Glutamatergic neuron (in vitro differentiated cells): ENCODE data around the gene AGR2. TPM values are rescaled to one million over a fixed set of nuclear protein-coding genes. Genes with fewer than 3 reads are reported as not detected.

ENCODE experiments used
- DNase-seq: peaks from one replicate; pipeline ENCODE4 v3.0.0; 2022
- H3K27ac Mint-ChIP-seq: one replicate; pipeline ENCODE4 v1.8.0; 2020; ENCODE audit warnings: mild to moderate bottlenecking, mixed read lengths, inconsistent platforms; ENCODE audit not compliant: unreplicated experiment
- H3K27me3 Mint-ChIP-seq: one replicate; pipeline ENCODE4 v1.8.0; 2020; ENCODE audit warnings: mild to moderate bottlenecking, moderate library complexity, mixed read lengths, inconsistent platforms; ENCODE audit not compliant: unreplicated experiment
- H3K36me3 Mint-ChIP-seq: one replicate; pipeline ENCODE4 v1.8.0; 2020; ENCODE audit warnings: mild to moderate bottlenecking, mixed read lengths, inconsistent platforms; ENCODE audit not compliant: unreplicated experiment
- H3K4me1 Mint-ChIP-seq: one replicate; pipeline ENCODE4 v1.8.0; 2020; ENCODE audit warnings: mild to moderate bottlenecking, low read depth, mixed read lengths, inconsistent platforms; ENCODE audit not compliant: unreplicated experiment
- H3K4me3 Mint-ChIP-seq: one replicate; pipeline ENCODE4 v1.8.0; 2020; ENCODE audit warnings: mild to moderate bottlenecking, mixed read lengths, inconsistent platforms; ENCODE audit not compliant: unreplicated experiment
- H3K9me3 Mint-ChIP-seq: one replicate; pipeline ENCODE4 v1.8.0; 2020; ENCODE audit warnings: mild to moderate bottlenecking, moderate library complexity, mixed read lengths, inconsistent platforms; ENCODE audit not compliant: unreplicated experiment
- CTCF ChIP-seq: fragments of 200-600 bp; sonication (generic); IDR thresholded peaks from one replicate; pipeline ENCODE4 v1.5.0; 2021; ENCODE audit not compliant: partially characterized antibody, unreplicated experiment
- total RNA-seq: library from RNA; stranded (reverse); fragmentation: NEBNext Ultra II Directional; extraction: Animal tissue kit (Norgen Biotek cat#: 25700); gene quantifications from one replicate; pipeline ENCODE4 v1.2.1, GENCODE V29; 2021; ENCODE audit not compliant: unreplicated experiment

Gene AGR2
- total RNA-seq, 1 donor from 2014 or later = not detected

GRCh38 chr7:16779051-16779450 is 25.7 kb downstream of the AGR2 start:
- no peak for DNase-seq
- TF ChIP-seq CTCF = no peak
- Mint-ChIP-seq H3K4me1 (peaks cover 10% of the 10 kb centered on the region), H3K36me3 (no peaks in the 10 kb centered on the region), H3K27me3 (no peaks in the 10 kb centered on the region), H3K4me3 (no peak overlapping the region), H3K9me3 (no peaks in the 10 kb centered on the region), H3K27ac (no peak overlapping the region)

- no peak overlapping the region for H3K27ac Mint-ChIP-seq
- DNase-seq = no peak
Observed at GRCh38 chr7:16778476-16778875, 26.3 kb downstream of the AGR2 start.

DNA sequence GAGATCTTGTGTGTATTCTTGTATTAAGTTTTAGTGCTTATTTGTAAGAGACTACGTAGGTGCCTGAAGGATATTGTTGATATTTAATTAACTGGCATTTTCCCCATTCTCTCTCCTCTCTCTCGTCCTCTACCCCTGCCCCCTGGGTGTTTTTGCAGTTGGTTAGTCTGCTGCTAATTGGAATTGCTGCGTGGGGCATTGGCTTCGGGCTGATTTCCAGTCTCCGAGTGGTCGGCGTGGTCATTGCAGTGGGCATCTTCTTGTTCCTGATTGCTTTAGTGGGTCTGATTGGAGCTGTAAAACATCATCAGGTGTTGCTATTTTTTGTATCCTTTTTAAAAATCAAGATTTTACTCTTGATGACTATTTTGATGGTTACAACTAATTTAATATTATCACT is 28.7 kb downstream of the AGR2 start:
- TF ChIP-seq CTCF = no peak
- DNase-seq = peak; percentile 54
- H3K9me3 Mint-ChIP-seq = no peaks in the 10 kb centered on the region
- no peaks in the 10 kb centered on the region for H3K27me3 Mint-ChIP-seq
- H3K4me3 Mint-ChIP-seq = peak overlapping the region; percentile 18
- no peak overlapping the region for H3K27ac Mint-ChIP-seq
- H3K36me3 Mint-ChIP-seq = no peaks in the 10 kb centered on the region
- peaks cover 13% of the 10 kb centered on the region for H3K4me1 Mint-ChIP-seq

More at GRCh38 chr7:16778476-16778875, 26.3 kb downstream of the AGR2 start:
- TF ChIP-seq CTCF = no peak
- Mint-ChIP-seq H3K9me3 (no peaks in the 10 kb centered on the region), H3K4me3 (no peak overlapping the region), H3K4me1 (peaks cover 10% of the 10 kb centered on the region), H3K36me3 (no peaks in the 10 kb centered on the region), H3K27me3 (no peaks in the 10 kb centered on the region)

DNA sequence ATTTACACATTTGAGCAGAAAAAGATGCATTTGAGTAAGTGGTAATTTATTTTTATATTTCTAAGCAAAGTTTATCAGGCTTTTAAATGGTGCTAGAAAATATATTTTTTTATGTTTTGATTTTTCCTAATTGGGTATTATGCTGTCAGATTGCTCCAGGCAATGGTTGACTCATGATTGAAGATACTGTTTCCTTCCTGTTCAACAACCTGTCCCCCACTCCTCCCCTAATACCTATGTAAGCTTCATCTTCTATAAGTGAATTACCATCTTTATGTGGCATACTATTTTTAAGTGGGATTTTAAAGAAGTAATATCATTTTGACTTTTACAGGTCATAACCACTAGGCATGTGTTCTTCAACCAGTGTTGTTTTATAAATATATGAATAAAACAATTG is 29.8 kb downstream of the AGR2 start:
- no peak for TF ChIP-seq CTCF
- H3K9me3 Mint-ChIP-seq = peaks cover 2% of the 10 kb centered on the region
- no peaks in the 10 kb centered on the region for H3K27me3 Mint-ChIP-seq
- H3K4me1 Mint-ChIP-seq = peaks cover 16% of the 10 kb centered on the region
- DNase-seq = no peak
- H3K36me3 Mint-ChIP-seq = no peaks in the 10 kb centered on the region
- H3K4me3 Mint-ChIP-seq = no peak overlapping the region
- H3K27ac Mint-ChIP-seq = no peak overlapping the region

DNA sequence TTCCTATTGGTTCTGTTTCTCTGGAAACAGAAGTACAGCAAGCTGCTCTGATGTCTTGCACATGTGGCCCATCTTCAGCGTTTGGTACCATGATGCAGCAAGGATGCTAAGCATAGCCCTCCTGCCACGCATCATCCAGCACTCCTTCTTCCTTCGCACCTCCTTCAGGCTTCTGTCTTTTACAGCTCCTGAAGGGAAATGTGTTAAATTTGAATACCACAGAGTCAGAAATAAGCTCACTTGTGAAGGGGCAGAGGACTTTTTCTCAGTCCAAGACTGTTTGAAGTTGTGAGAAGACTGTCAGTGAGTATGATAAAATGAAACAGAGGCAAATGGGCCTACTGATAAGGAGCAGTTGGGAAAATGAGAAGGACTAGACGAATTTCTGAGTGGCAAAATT is 30.5 kb downstream of the AGR2 start:
- Mint-ChIP-seq H3K27ac (no peak overlapping the region), H3K4me1 (peaks cover 16% of the 10 kb centered on the region), H3K9me3 (peaks cover 2% of the 10 kb centered on the region), H3K36me3 (no peaks in the 10 kb centered on the region), H3K27me3 (no peaks in the 10 kb centered on the region), H3K4me3 (no peak overlapping the region)
- TF ChIP-seq CTCF = no peak
- no peak for DNase-seq
